BLaER1 treated with 17β-estradiol and CSF1 and Interleukin-3, amounts not matched to agents 10 nM and 100 nM (cell line): ENCODE measurements around the gene PHLPP1.
"Not testable (repeated sequence)": the region's sequence is repeated elsewhere in the genome, so short reads cannot be mapped to it uniquely, and the experiment has no call there.

Experiments
- H3K27ac ChIP-seq, 11 experiments: shearing (Covaris generic); formaldehyde crosslinking; 2 replicates each; pipeline ENCODE4 v1.8.1; 2022
- H3K27me3 ChIP-seq, 11 experiments: shearing (Covaris generic); formaldehyde crosslinking; 2 replicates each; pipeline ENCODE4 v1.8.1; 2022
- H3K36me3 ChIP-seq, 11 experiments: shearing (Covaris generic); formaldehyde crosslinking; 2 replicates each; pipeline ENCODE4 v1.8.1; 2022
- H3K4me1 ChIP-seq, 10 experiments: shearing (Covaris generic); formaldehyde crosslinking; 2 replicates each; pipeline ENCODE4 v1.8.1; 2022
- H3K4me2 ChIP-seq, 11 experiments: shearing (Covaris generic); formaldehyde crosslinking; 2 replicates each; pipeline ENCODE4 v1.8.1; 2022
- H3K4me3 ChIP-seq, 10 experiments: shearing (Covaris generic); formaldehyde crosslinking; 2 replicates each; pipeline ENCODE4 v1.8.1; 2022
- H3K9ac ChIP-seq, 11 experiments: shearing (Covaris generic); formaldehyde crosslinking; 2 replicates each; pipeline ENCODE4 v1.8.1; 2022
- H3K9me3 ChIP-seq, 11 experiments: shearing (Covaris generic); formaldehyde crosslinking; replicated peaks in 1 of 11; 2 replicates each; pipeline ENCODE4 v1.8.1; 2022
- H4K20me1 ChIP-seq, 11 experiments: shearing (Covaris generic); formaldehyde crosslinking; 2 replicates each; pipeline ENCODE4 v1.8.1; 2022
- Cebpa-rat ChIP-seq, 11 experiments: shearing (Covaris generic); IDR thresholded peaks; 2 replicates each; pipeline ENCODE4 v1.8.1; 2022

The PHLPP1 gene

DNA sequence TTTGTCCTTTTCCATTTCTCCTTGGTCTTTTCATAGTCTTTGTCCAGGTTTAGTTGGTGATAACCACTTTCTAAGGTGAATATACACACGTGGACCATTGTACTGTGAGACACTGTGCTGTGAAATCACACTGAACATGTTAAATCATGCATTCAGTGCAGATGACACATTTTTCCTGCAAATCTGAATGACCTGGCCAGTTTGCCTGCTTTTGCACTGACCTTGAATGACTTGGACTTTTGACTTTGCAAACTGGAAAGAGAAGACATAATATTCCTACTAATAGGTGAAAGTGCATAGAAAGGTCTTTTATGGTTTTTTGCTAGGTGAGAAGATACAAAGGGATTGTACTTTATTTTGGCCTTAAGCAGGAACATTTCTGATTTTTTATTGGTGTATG is 21.7 kb upstream of the PHLPP1 start:
- TF ChIP-seq Cebpa-rat (IDR thresholded peaks at IDR 0.05): no peak
- no peak overlapping the region for H3K9ac ChIP-seq

DNA sequence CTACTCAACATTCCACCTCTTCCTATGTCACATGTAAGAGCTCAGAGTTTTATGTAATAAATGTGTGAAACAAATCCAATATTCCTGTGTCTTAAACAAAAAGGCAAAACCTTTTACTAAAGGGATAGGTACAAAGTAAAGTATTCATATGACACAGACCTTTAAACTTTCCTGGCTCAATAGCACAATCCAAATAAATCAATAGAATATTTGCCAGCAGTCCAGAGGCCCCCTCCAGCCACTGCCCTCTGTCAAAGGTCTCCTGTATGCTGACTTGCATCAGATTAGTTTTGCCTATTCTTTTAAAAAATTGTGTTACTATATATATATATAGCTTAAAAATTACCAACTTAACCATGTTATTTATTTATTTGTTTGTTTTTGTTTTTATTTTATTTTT is 17.7 kb upstream of the PHLPP1 start:
- no peak overlapping the region for H3K4me2 ChIP-seq
- no peak overlapping the region for H3K4me3 ChIP-seq
- no peaks in the 10 kb centered on the region for H4K20me1 ChIP-seq
- H3K27ac ChIP-seq: no peak overlapping the region
- H3K27me3 ChIP-seq: no peaks in the 10 kb centered on the region
- no peaks in the 10 kb centered on the region for H3K36me3 ChIP-seq
- TF ChIP-seq Cebpa-rat (IDR thresholded peaks at IDR 0.05): no peak
- peaks cover 3 to 25% (median 13%) of the 10 kb centered on the region in 11 experiments; a peak in 17 of 22 replicates for H3K9me3 ChIP-seq
- H3K9ac ChIP-seq: no peak overlapping the region
- H3K4me1 ChIP-seq: peaks cover 8 to 14% (median 12%) of the 10 kb centered on the region in 10 experiments

More for the DNA sequence above, 21.7 kb upstream of the PHLPP1 start:
- no peak overlapping the region for H3K4me3 ChIP-seq
- no peaks in the 10 kb centered on the region for H4K20me1 ChIP-seq
- no peaks in the 10 kb centered on the region for H3K4me1 ChIP-seq
- H3K27ac ChIP-seq: no peak overlapping the region
- no peak overlapping the region for H3K4me2 ChIP-seq
- no peaks in the 10 kb centered on the region; a peak in 1 of 22 replicates for H3K36me3 ChIP-seq
- H3K27me3 ChIP-seq: no peaks in the 10 kb centered on the region
- H3K9me3 ChIP-seq: peaks cover 42 to 55% (median 48%) of the 10 kb centered on the region in 11 experiments

DNA sequence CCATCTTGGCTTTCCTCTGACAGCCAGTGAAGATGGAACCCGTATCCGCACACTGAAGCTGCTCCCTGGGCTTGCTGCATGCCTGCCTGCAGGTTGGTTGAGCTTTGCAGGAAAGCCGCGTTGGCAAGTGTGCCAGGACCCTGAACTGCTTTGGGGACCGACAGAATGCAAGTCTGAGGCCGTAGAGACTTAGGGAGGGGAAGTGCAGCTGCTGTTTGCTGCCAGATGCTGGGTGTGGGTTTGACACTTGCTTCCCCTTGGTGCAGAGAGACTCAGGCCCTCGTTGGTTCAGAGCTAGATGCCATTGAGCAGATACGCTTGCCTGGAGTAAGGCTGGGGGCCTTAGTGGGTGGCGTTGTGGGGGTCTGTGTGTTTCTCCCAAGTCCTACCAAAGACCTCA is 13.1 kb upstream of the PHLPP1 start:
- peak overlapping the region in 10 of 11 experiments; percentile 0 to 48 (median 23); a peak in 9 of 22 replicates for H3K27ac ChIP-seq
- no peak for TF ChIP-seq Cebpa-rat (IDR thresholded peaks at IDR 0.05)
- no peak overlapping the region for H3K4me3 ChIP-seq
- H3K36me3 ChIP-seq: no peaks in the 10 kb centered on the region
- no peaks in the 10 kb centered on the region for H3K27me3 ChIP-seq
- H3K4me2 ChIP-seq: peak overlapping the region; percentile 46 to 74 (median 60)
- no peaks in the 10 kb centered on the region for H4K20me1 ChIP-seq
- peaks cover 15 to 22% (median 20%) of the 10 kb centered on the region in 10 experiments for H3K4me1 ChIP-seq
- peak overlapping the region in 3 of 11 experiments; percentile 10 to 22 (median 13); a peak in 1 of 22 replicates for H3K9ac ChIP-seq
- H3K9me3 ChIP-seq: peaks cover 0 to 12% (median 0%) of the 10 kb centered on the region in 11 experiments; a peak in 5 of 22 replicates

DNA sequence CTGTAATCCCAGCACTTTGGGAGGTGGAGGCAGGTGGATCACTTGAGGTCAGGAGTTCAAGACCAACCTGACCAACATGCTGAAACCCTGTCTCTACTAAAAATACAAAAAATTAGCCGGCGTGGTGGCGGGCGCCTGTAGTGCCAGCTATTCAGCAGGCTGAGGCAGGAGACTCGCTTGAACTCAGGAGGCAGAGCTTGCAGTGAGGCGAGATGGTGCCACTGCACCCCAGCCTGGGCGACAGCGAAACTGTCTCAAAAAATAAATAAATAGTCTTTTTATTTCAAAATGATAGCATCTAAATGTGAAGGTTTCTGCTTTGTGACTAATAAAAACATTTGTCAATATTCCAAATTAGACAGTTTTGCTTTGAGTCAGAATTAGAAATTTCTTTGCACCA is 8.5 kb upstream of the PHLPP1 start:
- H3K27ac ChIP-seq, H4K20me1 ChIP-seq, H3K9ac ChIP-seq, H3K36me3 ChIP-seq, H3K4me3 ChIP-seq, H3K27me3 ChIP-seq, H3K4me2 ChIP-seq, H3K9me3 ChIP-seq: not testable (repeated sequence)
- H3K4me1 ChIP-seq: peaks cover 15 to 35% (median 24%) of the 10 kb centered on the region in 10 experiments

DNA sequence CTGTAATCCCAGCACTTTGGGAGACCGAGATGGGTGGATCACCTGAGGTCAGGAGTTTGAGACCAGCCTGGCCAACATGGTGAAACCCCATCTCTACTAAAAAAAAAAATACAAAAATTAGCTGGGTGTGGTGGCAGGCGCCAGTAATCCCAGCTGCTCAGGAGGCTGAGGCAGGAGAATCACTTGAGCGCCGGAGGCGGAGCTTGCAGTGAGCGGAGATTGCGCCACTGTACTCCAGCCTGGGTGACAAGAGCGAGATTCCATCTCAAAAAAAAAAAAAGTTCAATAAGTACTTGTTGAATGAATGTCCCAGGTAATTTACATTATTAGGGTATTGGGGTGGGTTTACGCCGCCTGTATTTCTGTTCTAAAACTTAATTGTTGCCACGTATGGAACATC is 5.4 kb upstream of the PHLPP1 start:
- not testable (repeated sequence) for H3K9ac ChIP-seq, H4K20me1 ChIP-seq
- peak overlapping the region in 2 of 11 experiments; percentile 10 to 43; a peak in 3 of 22 replicates for H3K4me2 ChIP-seq

DNA sequence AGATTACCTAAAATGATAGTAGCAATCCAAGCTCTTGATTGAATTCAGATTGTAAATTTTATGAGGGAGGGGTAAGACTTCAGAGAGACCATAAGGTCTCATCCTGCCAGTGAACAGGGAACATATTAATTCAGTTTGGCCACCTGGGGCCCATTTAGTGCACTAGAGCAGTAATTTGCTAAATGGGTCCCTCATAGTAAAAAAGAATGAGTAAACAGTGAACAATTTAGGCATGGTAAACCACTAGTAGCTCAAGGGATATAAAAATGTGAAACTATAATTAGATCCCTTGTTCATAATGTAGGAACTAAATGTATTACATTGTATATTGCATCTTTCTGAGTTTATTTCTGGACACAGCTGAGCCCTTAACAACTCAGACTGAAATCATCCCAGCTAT is 4.9 kb upstream of the PHLPP1 start:
- Histone ChIP-seq H4K20me1 (no peaks in the 10 kb centered on the region), H3K4me3 (no peak overlapping the region), H3K9me3 (0 out of 22 replicates have a peak, but pooled peaks cover 0 to 3% (median 0%) of the 10 kb centered on the region in 11 experiments), H3K36me3 (no peaks in the 10 kb centered on the region), H3K4me1 (peaks cover 6 to 36% (median 20%) of the 10 kb centered on the region in 10 experiments; a peak in 19 of 20 replicates), H3K9ac (no peak overlapping the region), H3K4me2 (peak overlapping the region in 6 of 11 experiments; percentile 10 to 43 (median 18); a peak in 7 of 22 replicates), H3K27ac (no peak overlapping the region), H3K27me3 (no peaks in the 10 kb centered on the region)
- no peak for TF ChIP-seq Cebpa-rat (IDR thresholded peaks at IDR 0.05)

More for the DNA sequence above, 5.4 kb upstream of the PHLPP1 start:
- not testable (repeated sequence) for H3K36me3 ChIP-seq, H3K27me3 ChIP-seq, H3K27ac ChIP-seq, H3K9me3 ChIP-seq, H3K4me3 ChIP-seq
- peaks cover 6 to 36% (median 20%) of the 10 kb centered on the region in 10 experiments; a peak in 19 of 20 replicates for H3K4me1 ChIP-seq

DNA sequence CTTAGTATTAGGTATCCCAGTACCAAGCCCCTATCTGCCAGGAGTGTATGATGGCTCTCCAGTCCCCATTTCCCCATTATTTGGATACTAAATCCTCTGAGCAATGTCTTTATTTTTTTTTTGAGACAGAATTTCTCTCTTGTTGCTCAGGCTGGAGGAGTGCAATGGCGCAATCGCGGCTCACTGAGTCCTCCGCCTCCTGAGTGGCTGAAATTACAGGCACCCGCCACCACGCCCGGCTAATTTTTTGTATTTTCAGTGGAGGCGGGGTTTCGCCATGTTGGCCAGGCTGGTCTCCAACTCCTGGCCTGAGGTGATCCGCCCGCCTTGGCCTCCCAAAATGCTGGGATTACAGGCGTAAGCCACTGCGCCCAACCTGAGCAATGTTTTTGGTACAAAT is 3.6 kb upstream of the PHLPP1 start:
- TF ChIP-seq Cebpa-rat (IDR thresholded peaks at IDR 0.05): no peak
- no peak overlapping the region for H3K9ac ChIP-seq

DNA sequence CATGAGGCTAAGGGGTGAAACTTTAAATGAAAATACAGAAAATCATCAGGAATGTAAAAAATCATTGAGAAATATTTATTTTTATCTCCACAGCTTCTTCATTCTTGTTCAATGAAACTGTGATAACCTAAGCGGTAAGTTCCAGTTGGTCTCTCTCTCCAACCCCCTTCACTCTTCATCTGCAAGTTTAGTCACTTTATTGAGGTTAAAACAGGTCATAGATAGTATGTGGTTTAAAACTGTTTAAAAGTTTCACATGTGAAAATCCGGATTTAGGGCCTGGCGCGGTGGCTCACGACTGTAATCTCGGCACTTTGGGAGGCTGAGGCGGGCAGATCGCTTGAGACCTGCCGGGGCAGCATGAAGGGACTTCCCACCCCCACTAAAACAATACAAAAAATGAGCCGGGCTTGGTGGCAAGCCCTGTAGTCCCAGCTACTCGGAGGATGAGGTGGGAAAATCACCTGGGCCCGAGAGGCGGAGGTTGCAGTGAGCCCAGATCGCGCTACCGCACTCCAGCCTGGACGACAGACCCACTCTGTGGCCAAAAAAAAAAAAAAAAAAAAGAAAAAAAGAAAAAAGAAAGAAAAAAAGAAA is 1.6 kb upstream of the PHLPP1 start:
- H3K4me3 ChIP-seq: no peak overlapping the region
- H3K4me2 ChIP-seq: peak overlapping the region in 9 of 11 experiments; percentile 13 to 80 (median 75); a peak in 14 of 22 replicates
- no peaks in the 10 kb centered on the region for H3K36me3 ChIP-seq
- H3K9me3 ChIP-seq: 0 out of 22 replicates have a peak, but pooled peaks cover 0 to 3% (median 0%) of the 10 kb centered on the region in 11 experiments
- peak overlapping the region in 2 of 11 experiments; percentile 59 to 97; a peak in 1 of 22 replicates for H3K9ac ChIP-seq
- peaks cover 9 to 37% (median 23%) of the 10 kb centered on the region in 10 experiments for H3K4me1 ChIP-seq
- H3K27me3 ChIP-seq: no peaks in the 10 kb centered on the region
- TF ChIP-seq Cebpa-rat (IDR thresholded peaks at IDR 0.05): no peak
- peaks cover 0 to 28% (median 15%) of the 10 kb centered on the region in 11 experiments; a peak in 13 of 22 replicates for H4K20me1 ChIP-seq
- H3K27ac ChIP-seq: peak overlapping the region in 5 of 11 experiments; percentile 18 to 95 (median 44); a peak in 5 of 22 replicates

More for the DNA sequence above, 3.6 kb upstream of the PHLPP1 start:
- H3K27me3 ChIP-seq: no peaks in the 10 kb centered on the region
- H3K4me2 ChIP-seq: no peak overlapping the region
- no peak overlapping the region for H3K27ac ChIP-seq
- H4K20me1 ChIP-seq: peaks cover 0 to 12% (median 0%) of the 10 kb centered on the region in 11 experiments; a peak in 6 of 22 replicates
- 0 out of 22 replicates have a peak, but pooled peaks cover 0 to 3% (median 0%) of the 10 kb centered on the region in 11 experiments for H3K9me3 ChIP-seq
- H3K4me1 ChIP-seq: peaks cover 6 to 36% (median 20%) of the 10 kb centered on the region in 10 experiments; a peak in 19 of 20 replicates
- no peaks in the 10 kb centered on the region for H3K36me3 ChIP-seq
- no peak overlapping the region for H3K4me3 ChIP-seq

DNA sequence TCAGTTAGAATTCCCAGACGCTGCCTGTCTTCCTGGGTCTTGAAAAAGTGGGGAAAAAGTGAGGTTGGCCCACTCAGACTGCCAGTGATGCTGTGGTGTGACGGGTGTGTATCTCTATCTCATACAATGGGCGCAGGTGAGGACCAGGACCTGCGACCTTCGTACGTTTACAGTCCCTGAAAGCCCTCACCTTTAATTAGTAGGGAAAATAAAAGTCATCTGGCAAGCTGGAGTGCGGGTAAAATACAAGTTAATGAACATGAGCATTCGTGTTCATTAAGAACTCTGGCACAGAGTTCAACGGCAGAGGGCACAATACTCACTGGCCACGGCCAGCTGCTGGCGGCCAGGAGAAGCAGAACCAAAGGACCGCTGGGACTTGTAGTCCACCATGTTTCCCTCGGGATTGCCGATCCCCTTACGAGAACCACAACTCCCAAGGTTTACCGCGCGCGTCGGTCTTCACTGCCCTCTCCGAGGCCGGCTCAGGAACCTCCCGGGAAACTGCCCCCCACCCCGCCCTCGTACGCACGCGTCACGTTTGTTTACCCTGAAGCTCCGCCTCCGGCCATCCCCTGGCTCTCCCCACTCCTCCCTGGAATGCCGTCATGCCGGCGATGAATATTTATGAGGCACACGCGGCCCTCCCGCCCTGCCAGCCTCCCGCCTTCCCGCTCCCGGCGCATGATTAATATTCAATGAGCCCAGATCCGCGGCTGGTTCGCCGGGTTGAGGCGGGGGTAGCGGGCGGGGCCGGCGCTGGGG is 488 bp upstream of the PHLPP1 start:
- Histone ChIP-seq H3K4me3 (peak overlapping the region; percentile 79 to 97 (median 90)), H3K4me1 (peaks cover 14 to 47% (median 31%) of the 10 kb centered on the region in 10 experiments), H3K9me3 (0 out of 22 replicates have a peak, but pooled peaks cover 0 to 3% (median 0%) of the 10 kb centered on the region in 11 experiments), H3K9ac (peak overlapping the region; percentile 89 to 97 (median 94)), H3K4me2 (peak overlapping the region; percentile 58 to 91 (median 76)), H3K36me3 (no peaks in the 10 kb centered on the region), H3K27ac (peak overlapping the region; percentile 86 to 96 (median 93); a peak in 21 of 22 replicates), H3K27me3 (no peaks in the 10 kb centered on the region), H4K20me1 (peaks cover 0 to 39% (median 20%) of the 10 kb centered on the region in 11 experiments; a peak in 14 of 22 replicates)
- no peak for TF ChIP-seq Cebpa-rat (IDR thresholded peaks at IDR 0.05)
